Spleen (tissue), 11 donors: ENCODE measurements around the gene SRD5A1. TPM values are rescaled to one million over a fixed set of nuclear protein-coding genes. Genes with fewer than 3 reads are reported as not detected.

ENCODE experiments used
- DNase-seq: peaks from one replicate; pipeline ENCODE4 v3.0.0-alpha.2; 2020
- H3K27ac ChIP-seq, 8 donors: fragments of 200-600 bp; sonication (generic) in 7 of 8; 1 replicate in 4 of 8; 2 replicates in 4 of 8; pipeline versions ENCODE4 v1.5.0 to v1.8.0; 2016 to 2021; ENCODE audit warnings: inconsistent platforms in 4 of 8, mild to moderate bottlenecking in 4 of 8, moderate library complexity in 1 of 8
- H3K27me3 ChIP-seq, 7 donors: fragments of 200-600 bp; sonication (generic) in 6 of 7; replicated peaks in 1 of 7; 1 replicate in 4 of 7; 2 replicates in 3 of 7; pipeline versions ENCODE4 v1.5.0 to v1.8.0; 2016 to 2021; ENCODE audit warnings: inconsistent platforms in 3 of 7, mild to moderate bottlenecking in 1 of 7
- H3K36me3 ChIP-seq, 6 donors: fragments of 200-600 bp; sonication (generic) in 5 of 6; 1 replicate in 4 of 6; 2 replicates in 2 of 6; pipeline versions ENCODE4 v1.5.0 to v1.8.0; 2016 to 2021; ENCODE audit warnings: inconsistent platforms in 2 of 6
- H3K4me1 ChIP-seq, 6 donors: fragments of 200-600 bp; sonication (generic) in 5 of 6; 1 replicate in 3 of 6; 2 replicates in 3 of 6; pipeline versions ENCODE4 v1.5.0 to v1.8.0; 2016 to 2021; ENCODE audit warnings: inconsistent platforms in 3 of 6
- H3K4me3 ChIP-seq, 8 donors: fragments of 200-600 bp; sonication (generic) in 7 of 8; 1 replicate in 4 of 8; 2 replicates in 4 of 8; pipeline versions ENCODE4 v1.5.0 to v1.8.0; 2016 to 2021; ENCODE audit warnings: inconsistent platforms in 4 of 8, mild to moderate bottlenecking in 4 of 8, moderate library complexity in 2 of 8
- H3K9me3 ChIP-seq, 8 donors: fragments of 200-600 bp; sonication (generic) in 7 of 8; 1 replicate in 4 of 8; 2 replicates in 4 of 8; pipeline versions ENCODE4 v1.5.0 to v1.8.0; 2016 to 2021; ENCODE audit warnings: inconsistent platforms in 4 of 8
- POLR2A ChIP-seq, 3 donors: fragments of 450-650 bp; IDR thresholded peaks; one replicate each; pipeline ENCODE4 v1.5.1; 2017; ENCODE audit warnings: antibody characterized with exemption in 3 of 3, mild to moderate bottlenecking in 1 of 3
- POLR2AphosphoS5 ChIP-seq, 3 donors: sonication (generic); formaldehyde crosslinking; IDR thresholded peaks; one replicate each; pipeline ENCODE4 v1.5.1; 2017; ENCODE audit warnings: antibody characterized with exemption in 3 of 3
- WGBS, 5 donors: extraction: QIAGEN DNeasy Blood & Tissue Kit in 3 of 5; methylation state at CpG; one replicate each; pipeline versions ENCODE4 v1.1.5 to v1.1.7; 2013 to 2018; 5-methylcytosine and 5-hydroxymethylcytosine counted together
- intact Hi-C: fragments of 100-400 bp; cut with DNase I; formaldehyde crosslinking; loops from one replicate; pipeline ENCODE4 v1.15.0; 2023; ENCODE audit warnings: low total_unique reads
- polyA plus RNA-seq, 3 donors: library from polyadenylated mRNA; stranded (reverse); fragments of 200-250 nt; gene quantifications; one replicate each; pipeline ENCODE4 v1.2.1, GENCODE V29; 2013
- total RNA-seq, 7 donors: library from RNA; depleted of rRNA in 3 of 7; stranded (reverse); fragments of >200 nt in 3 of 7; fragmentation: NEBNext Ultra II Directional in 4 of 7; extraction: Animal tissue kit (Norgen Biotek cat#: 25700) in 4 of 7; gene quantifications; one replicate each; pipeline versions ENCODE4 v1.1.0 to v1.2.1, GENCODE V29; 2016 to 2021
- TF ChIP-seq, protein P1 (sequence below), 11 experiments: fragments of 200-600 bp in 7 of 11; fragments of 450-650 bp in 4 of 11; sonication (generic) in 4 of 11; IDR thresholded peaks in 8 of 11; conservative IDR thresholded peaks in 3 of 11; 1 replicate in 7 of 11; 2 replicates in 4 of 11; pipeline versions ENCODE4 v1.4.0 to v1.8.0; 2016 to 2021; ENCODE audit warnings: antibody characterized with exemption in 11 of 11, inconsistent platforms in 4 of 11, mild to moderate bottlenecking in 1 of 11
- donor health status: healthy with polysubstance abuse.
- donor health status: DM: no; HTN: no; CAD: no; lungs with moderate emphysema.
- donor health status: DM: no; HTN: no; CAD: no.
- donor health status: Bipolar disorder and iron deficiency.
- donor health status: healthy.
- donor health status: DM: no; HTN: no; CAD: no.
- donor health status: DM: yes; HTN: yes; CAD: no.

Gene SRD5A1
- total and polyA plus RNA-seq, 10 donors = 2.5 to 9.3 (median 5.7) TPM

DNA sequence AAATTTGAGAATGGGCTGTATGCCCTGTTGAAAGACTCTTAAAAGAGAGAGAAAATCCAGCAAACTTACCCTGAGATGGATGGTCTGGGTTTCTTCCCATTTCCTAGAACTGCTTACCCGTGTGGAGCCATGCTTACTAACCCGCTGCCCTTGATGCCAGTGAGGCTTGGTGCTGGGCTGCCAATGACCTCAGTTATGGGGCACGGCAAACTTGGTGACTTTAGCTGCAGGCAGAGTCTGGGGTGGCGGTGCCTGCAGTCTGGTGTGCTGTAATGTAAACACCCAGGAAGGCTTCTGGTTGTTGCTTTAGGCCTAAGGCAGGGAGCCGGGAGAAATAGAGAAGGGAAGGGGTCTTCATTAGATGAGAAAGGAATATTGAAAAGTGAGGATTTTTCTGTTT, 72.7 kb downstream of the SRD5A1 start:
- no peak overlapping the region for H3K4me3 ChIP-seq
- intact Hi-C loops = no loop called here
- peaks cover 0 to 3% (median 0%) of the 10 kb centered on the region in 7 donors for H3K27me3 ChIP-seq
- H3K9me3 ChIP-seq = no peaks in the 10 kb centered on the region
- no peak overlapping the region for H3K27ac ChIP-seq
- H3K4me1 ChIP-seq = peaks cover 0 to 19% (median 11%) of the 10 kb centered on the region in 6 donors
- no peaks in the 10 kb centered on the region for H3K36me3 ChIP-seq
- no peak for DNase-seq
- TF ChIP-seq, protein P1, sequence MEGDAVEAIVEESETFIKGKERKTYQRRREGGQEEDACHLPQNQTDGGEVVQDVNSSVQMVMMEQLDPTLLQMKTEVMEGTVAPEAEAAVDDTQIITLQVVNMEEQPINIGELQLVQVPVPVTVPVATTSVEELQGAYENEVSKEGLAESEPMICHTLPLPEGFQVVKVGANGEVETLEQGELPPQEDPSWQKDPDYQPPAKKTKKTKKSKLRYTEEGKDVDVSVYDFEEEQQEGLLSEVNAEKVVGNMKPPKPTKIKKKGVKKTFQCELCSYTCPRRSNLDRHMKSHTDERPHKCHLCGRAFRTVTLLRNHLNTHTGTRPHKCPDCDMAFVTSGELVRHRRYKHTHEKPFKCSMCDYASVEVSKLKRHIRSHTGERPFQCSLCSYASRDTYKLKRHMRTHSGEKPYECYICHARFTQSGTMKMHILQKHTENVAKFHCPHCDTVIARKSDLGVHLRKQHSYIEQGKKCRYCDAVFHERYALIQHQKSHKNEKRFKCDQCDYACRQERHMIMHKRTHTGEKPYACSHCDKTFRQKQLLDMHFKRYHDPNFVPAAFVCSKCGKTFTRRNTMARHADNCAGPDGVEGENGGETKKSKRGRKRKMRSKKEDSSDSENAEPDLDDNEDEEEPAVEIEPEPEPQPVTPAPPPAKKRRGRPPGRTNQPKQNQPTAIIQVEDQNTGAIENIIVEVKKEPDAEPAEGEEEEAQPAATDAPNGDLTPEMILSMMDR (IDR thresholded peaks at IDR 0.05 in 8 of 11, conservative IDR thresholded peaks at IDR 0.05 in 3 of 11) = no peak
- WGBS, 5 donors = 89 to 93% (median 92%) methylated on average over 5 of the region's 5 CpGs

GRCh38 chr5:6707852-6708251, 74.6 kb downstream of the SRD5A1 start:
- H3K36me3 ChIP-seq = no peaks in the 10 kb centered on the region
- 64 to 78% (median 72%) methylated on average over 6 of the region's 6 CpGs for WGBS, 5 donors
- intact Hi-C loops = no loop called here

GRCh38 chr5:6708814-6709213, 75.6 kb downstream of the SRD5A1 start:
- H3K27ac ChIP-seq = no peak overlapping the region
- no peaks in the 10 kb centered on the region for H3K36me3 ChIP-seq
- 64 to 86% (median 82%) methylated on average over 1 of the region's 1 CpG for WGBS, 5 donors
- no peaks in the 10 kb centered on the region for H3K27me3 ChIP-seq
- no peak overlapping the region for H3K4me3 ChIP-seq
- TF ChIP-seq, protein P1 (IDR thresholded peaks at IDR 0.05 in 8 of 11, conservative IDR thresholded peaks at IDR 0.05 in 3 of 11) = no peak
- TF ChIP-seq POLR2A (IDR thresholded peaks at IDR 0.05) = no peak
- TF ChIP-seq POLR2AphosphoS5 (IDR thresholded peaks at IDR 0.05) = no peak
- no peak for DNase-seq
- H3K4me1 ChIP-seq = peaks cover 0 to 27% (median 21%) of the 10 kb centered on the region in 6 donors
- H3K9me3 ChIP-seq = no peaks in the 10 kb centered on the region
- intact Hi-C loops = no loop called here

More at GRCh38 chr5:6707852-6708251, 74.6 kb downstream of the SRD5A1 start:
- Histone ChIP-seq H3K4me1 (peaks cover 0 to 29% (median 21%) of the 10 kb centered on the region in 6 donors), H3K4me3 (no peak overlapping the region), H3K27me3 (no peaks in the 10 kb centered on the region), H3K27ac (no peak overlapping the region), H3K9me3 (no peaks in the 10 kb centered on the region)
- no peak for TF ChIP-seq POLR2A (IDR thresholded peaks at IDR 0.05)
- no peak for DNase-seq

- WGBS, 5 donors = 88 to 91% (median 89%) methylated on average over 5 of the region's 5 CpGs
- no peak overlapping the region for H3K4me3 ChIP-seq
- H3K4me1 ChIP-seq = peaks cover 3 to 21% (median 17%) of the 10 kb centered on the region in 6 donors
- no peak overlapping the region for H3K27ac ChIP-seq
- H3K9me3 ChIP-seq = no peaks in the 10 kb centered on the region
- TF ChIP-seq, protein P1 (IDR thresholded peaks at IDR 0.05 in 8 of 11, conservative IDR thresholded peaks at IDR 0.05 in 3 of 11) = no peak
- TF ChIP-seq POLR2AphosphoS5 (IDR thresholded peaks at IDR 0.05) (no peak), POLR2A (IDR thresholded peaks at IDR 0.05) (no peak)
- DNase-seq = no peak
- intact Hi-C loops = loop anchor here (5.0 kb wide), 1 partner anchor 78 kb away; the partner anchor contains the start of genes NSUN2 and SRD5A1
- H3K36me3 ChIP-seq = no peaks in the 10 kb centered on the region
- H3K27me3 ChIP-seq = no peaks in the 10 kb centered on the region
Measured at GRCh38 chr5:6710070-6710469, 76.8 kb downstream of the SRD5A1 start.
